Endothelial cell (in vitro differentiated cells): ENCODE results near the gene FANCC. TPM values are rescaled to one million over a fixed set of nuclear protein-coding genes. Genes with fewer than 3 reads are reported as not detected.

ENCODE experiments used
- DNase-seq: peaks from one replicate; pipeline ENCODE4 v3.0.0; 2021; ENCODE audit warnings: low spot score
- H3K27ac Mint-ChIP-seq: one replicate; pipeline ENCODE4 v1.8.0; 2021; ENCODE audit warnings: mixed read lengths, inconsistent platforms; ENCODE audit not compliant: unreplicated experiment
- H3K27me3 Mint-ChIP-seq: one replicate; pipeline ENCODE4 v1.8.0; 2021; ENCODE audit warnings: mild to moderate bottlenecking, moderate library complexity, mixed read lengths, inconsistent platforms; ENCODE audit not compliant: unreplicated experiment
- H3K36me3 Mint-ChIP-seq: one replicate; pipeline ENCODE4 v1.8.0; 2021; ENCODE audit warnings: mild to moderate bottlenecking, low read depth, mixed read lengths, inconsistent platforms; ENCODE audit not compliant: unreplicated experiment
- H3K4me1 Mint-ChIP-seq: one replicate; pipeline ENCODE4 v1.8.0; 2021; ENCODE audit warnings: mild to moderate bottlenecking, mixed read lengths, inconsistent platforms; ENCODE audit not compliant: unreplicated experiment
- H3K4me3 Mint-ChIP-seq: one replicate; pipeline ENCODE4 v1.8.0; 2021; ENCODE audit warnings: mild to moderate bottlenecking, mixed read lengths, inconsistent platforms; ENCODE audit not compliant: unreplicated experiment
- H3K9me3 Mint-ChIP-seq: one replicate; pipeline ENCODE4 v1.8.0; 2021; ENCODE audit warnings: mixed read lengths, inconsistent platforms; ENCODE audit not compliant: unreplicated experiment
- total RNA-seq: library from RNA; stranded (reverse); fragmentation: NEBNext Ultra II Directional; extraction: Animal tissue kit (Norgen Biotek cat#: 25700); gene quantifications from one replicate; pipeline ENCODE4 v1.2.1, GENCODE V29; 2021; ENCODE audit not compliant: unreplicated experiment
- TF ChIP-seq, protein P1 (sequence below): fragments of 200-600 bp; sonication (generic); IDR thresholded peaks from one replicate; pipeline ENCODE4 v1.5.0; 2021; ENCODE audit warnings: antibody characterized with exemption; ENCODE audit not compliant: unreplicated experiment

Gene FANCC
- total RNA-seq, 1 donor from 2014 or later, result 16.7 TPM

DNA sequence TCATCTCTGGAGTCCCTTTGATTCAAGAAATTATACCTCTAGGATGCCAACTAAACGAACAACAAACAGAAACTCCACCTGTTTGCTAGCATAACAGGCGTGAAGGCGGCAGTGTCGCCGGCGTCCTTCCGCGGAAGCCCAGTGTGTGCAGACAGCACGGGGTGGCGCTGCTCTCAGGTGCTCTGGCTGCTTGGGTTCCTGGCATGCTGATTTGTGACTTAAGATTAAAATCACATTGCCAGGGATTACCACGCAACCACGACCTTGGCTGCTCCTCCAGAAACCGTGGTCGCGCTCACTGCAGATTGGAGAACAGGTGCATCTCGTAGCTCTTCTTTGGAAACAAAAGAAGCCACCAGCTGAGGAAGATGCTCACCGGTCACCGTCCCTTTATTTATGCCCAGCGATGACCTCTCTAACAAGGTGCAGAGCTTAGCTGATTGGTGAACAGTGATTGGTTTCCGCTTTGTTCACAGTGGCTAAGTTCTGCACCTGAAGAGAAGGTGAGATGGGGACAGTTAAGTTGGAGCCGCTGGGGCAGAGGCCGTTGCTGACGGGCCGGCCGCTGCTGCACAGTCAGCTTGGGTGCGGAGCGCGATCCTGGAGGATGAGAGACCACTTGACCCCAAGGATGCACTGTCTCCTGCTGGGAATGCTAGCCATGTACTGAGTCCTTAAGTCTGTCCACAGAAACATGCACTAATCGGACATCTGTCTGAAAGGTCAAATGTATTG, 232.3 kb downstream of the FANCC start:
- Mint-ChIP-seq H3K27ac (no peak overlapping the region), H3K36me3 (peaks cover 28% of the 10 kb centered on the region), H3K4me1 (no peaks in the 10 kb centered on the region), H3K9me3 (no peaks in the 10 kb centered on the region), H3K4me3 (no peak overlapping the region), H3K27me3 (peaks cover 4% of the 10 kb centered on the region)
- TF ChIP-seq, protein P1, sequence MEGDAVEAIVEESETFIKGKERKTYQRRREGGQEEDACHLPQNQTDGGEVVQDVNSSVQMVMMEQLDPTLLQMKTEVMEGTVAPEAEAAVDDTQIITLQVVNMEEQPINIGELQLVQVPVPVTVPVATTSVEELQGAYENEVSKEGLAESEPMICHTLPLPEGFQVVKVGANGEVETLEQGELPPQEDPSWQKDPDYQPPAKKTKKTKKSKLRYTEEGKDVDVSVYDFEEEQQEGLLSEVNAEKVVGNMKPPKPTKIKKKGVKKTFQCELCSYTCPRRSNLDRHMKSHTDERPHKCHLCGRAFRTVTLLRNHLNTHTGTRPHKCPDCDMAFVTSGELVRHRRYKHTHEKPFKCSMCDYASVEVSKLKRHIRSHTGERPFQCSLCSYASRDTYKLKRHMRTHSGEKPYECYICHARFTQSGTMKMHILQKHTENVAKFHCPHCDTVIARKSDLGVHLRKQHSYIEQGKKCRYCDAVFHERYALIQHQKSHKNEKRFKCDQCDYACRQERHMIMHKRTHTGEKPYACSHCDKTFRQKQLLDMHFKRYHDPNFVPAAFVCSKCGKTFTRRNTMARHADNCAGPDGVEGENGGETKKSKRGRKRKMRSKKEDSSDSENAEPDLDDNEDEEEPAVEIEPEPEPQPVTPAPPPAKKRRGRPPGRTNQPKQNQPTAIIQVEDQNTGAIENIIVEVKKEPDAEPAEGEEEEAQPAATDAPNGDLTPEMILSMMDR, result no peak
- DNase-seq, result no peak

DNA sequence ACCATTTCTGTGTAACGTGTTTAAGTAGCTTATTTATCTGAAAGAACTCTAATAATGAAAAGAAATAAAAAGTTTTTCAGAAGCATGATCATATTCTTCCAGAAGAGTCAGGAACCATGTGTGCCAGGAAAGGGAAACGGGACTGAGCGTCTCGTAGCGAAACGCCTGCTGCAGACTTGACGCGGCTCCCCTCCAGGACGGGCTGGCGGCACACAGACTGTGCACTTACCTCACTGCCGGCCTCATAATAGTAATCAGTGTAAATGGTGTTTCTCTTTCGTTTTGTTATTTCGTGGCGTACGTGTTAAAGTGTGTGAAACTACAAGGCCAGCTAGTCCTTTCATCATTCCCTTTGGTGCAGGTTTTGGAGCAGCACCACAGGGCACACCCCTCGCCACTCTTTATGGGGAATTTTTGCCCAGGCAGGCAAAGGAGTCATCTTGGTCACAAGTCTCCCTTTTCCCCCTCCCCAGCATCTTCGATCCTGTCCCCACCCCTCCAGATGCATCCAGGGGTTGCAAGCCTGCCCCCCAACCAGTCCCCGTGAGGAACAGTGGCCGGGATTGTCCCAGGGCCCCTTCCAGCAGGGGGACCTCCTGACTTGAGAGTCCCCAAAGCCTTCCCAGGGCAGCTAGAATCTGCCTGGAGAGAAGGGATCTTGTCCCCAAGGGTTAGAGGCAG, 233.1 kb downstream of the FANCC start:
- Mint-ChIP-seq H3K9me3 (no peaks in the 10 kb centered on the region), H3K4me3 (no peak overlapping the region), H3K27me3 (peaks cover 4% of the 10 kb centered on the region), H3K27ac (no peak overlapping the region), H3K36me3 (peaks cover 28% of the 10 kb centered on the region), H3K4me1 (no peaks in the 10 kb centered on the region)
- TF ChIP-seq, protein P1, result no peak
- DNase-seq, result no peak

DNA sequence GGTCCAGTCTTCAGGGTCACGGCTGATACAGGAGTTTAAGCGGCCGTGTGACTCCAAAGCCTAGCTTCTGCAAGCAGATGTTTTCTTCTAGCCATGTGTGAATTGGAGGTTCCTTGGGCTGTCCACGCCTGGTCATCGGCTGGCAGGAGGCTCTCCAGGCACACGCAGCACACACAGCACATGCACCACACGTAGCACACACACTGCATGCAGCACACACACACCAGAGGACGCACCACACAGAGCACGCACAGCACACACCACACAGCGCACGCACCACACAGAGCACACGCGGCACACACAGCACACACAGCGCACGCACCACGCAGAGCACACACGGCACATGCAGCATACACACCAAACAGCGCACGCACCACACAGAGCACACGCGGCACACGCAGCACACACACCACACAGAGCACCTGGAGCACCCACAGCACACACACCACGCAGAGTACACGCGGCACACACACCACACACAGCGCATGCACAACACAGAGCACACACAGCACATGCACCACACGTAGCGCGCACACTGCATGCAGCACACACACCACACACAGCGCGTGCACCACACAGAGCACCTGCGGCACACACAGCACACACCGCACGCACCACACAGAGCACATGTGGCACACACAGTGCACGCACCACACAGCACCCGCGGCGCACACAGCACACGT, 234.3 kb downstream of the FANCC start:
- peak overlapping the region; percentile 49 for H3K4me3 Mint-ChIP-seq
- TF ChIP-seq, protein P1, result no peak
- H3K36me3 Mint-ChIP-seq, result peaks cover 28% of the 10 kb centered on the region
- no peaks in the 10 kb centered on the region for H3K9me3 Mint-ChIP-seq
- H3K27ac Mint-ChIP-seq, result no peak overlapping the region
- DNase-seq, result no peak
- peaks cover 4% of the 10 kb centered on the region for H3K27me3 Mint-ChIP-seq
- no peaks in the 10 kb centered on the region for H3K4me1 Mint-ChIP-seq

DNA sequence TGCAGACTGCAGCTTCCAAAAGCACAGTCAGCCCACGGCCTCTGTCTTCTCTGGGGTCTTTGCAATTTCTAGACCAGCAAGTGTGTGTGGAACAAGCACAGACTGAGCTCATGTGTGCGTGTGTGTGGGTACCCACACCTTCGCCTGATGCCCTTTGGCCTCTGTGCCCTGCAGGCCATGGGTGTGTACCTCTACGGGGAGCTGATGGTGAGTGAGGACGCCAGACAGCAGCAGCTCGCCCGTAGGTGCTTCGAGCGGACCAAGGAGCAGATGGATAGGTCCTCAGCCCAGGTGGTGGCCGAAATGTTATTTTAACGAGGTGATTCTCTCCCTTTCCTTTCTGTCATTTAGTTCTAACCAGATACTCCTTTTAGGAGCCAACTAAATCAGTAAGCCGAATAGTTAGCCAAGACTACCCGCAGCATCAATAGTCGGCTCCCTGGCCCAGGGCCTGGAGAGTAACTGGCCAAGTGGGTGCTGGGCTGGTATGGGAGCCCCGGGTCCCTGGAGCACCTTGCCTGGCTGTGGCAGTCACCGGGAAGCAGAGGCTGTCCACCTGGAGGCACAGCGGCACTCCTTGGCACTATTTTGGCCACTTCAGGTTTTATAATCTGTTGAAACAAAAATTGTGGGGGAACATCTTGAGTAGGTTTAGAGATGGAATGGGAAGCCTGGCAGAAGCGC, 235.0 kb downstream of the FANCC start:
- peaks cover 28% of the 10 kb centered on the region for H3K36me3 Mint-ChIP-seq
- TF ChIP-seq, protein P1, result no peak
- no peaks in the 10 kb centered on the region for H3K9me3 Mint-ChIP-seq
- peaks cover 4% of the 10 kb centered on the region for H3K27me3 Mint-ChIP-seq
- H3K27ac Mint-ChIP-seq, result no peak overlapping the region
- no peaks in the 10 kb centered on the region for H3K4me1 Mint-ChIP-seq
- peak overlapping the region; percentile 49 for H3K4me3 Mint-ChIP-seq
- DNase-seq, result no peak
